CD14-positive monocyte (primary cell): ENCODE measurements around the gene MCCC1. TPM values are rescaled to one million over a fixed set of nuclear protein-coding genes. Genes with fewer than 3 reads are reported as not detected.

Experiments used
- DNase-seq, 3 donors: peaks; one replicate each; pipeline ENCODE4 v3.0.0-alpha.2; 2011 to 2022
- H2AFZ ChIP-seq: 2 replicates; pipeline ENCODE4 v1.6.0; 2012; ENCODE audit warnings: mild to moderate bottlenecking, low read depth, low read length, inconsistent platforms; ENCODE audit not compliant: insufficient read depth, poor library complexity, severe bottlenecking
- H3K27ac ChIP-seq, 2 donors: 1 replicate in 1 of 2; 2 replicates in 1 of 2; pipeline ENCODE4 v1.5.1; 2012 to 2013; ENCODE audit warnings: low read length in 2 of 2, control low read depth in 1 of 2, inconsistent platforms in 1 of 2, low read depth in 1 of 2, mild to moderate bottlenecking in 1 of 2
- H3K27me3 ChIP-seq, 2 donors: one replicate each; pipeline versions ENCODE4 v1.6.0 to v1.6.1; 2011 to 2013; ENCODE audit warnings: low read length in 2 of 2; ENCODE audit not compliant: control insufficient read depth in 2 of 2, insufficient read depth in 2 of 2
- H3K36me3 ChIP-seq, 2 donors: replicated peaks in 1 of 2; 1 replicate in 1 of 2; 2 replicates in 1 of 2; pipeline versions ENCODE4 v1.5.1 to v1.6.1; 2012 to 2013; ENCODE audit warnings: low read length in 2 of 2, control low read depth in 1 of 2, inconsistent platforms in 1 of 2, mild to moderate bottlenecking in 1 of 2; ENCODE audit not compliant: insufficient read depth in 2 of 2, control insufficient read depth in 1 of 2
- H3K4me1 ChIP-seq, 2 donors: 1 replicate in 1 of 2; 2 replicates in 1 of 2; pipeline versions ENCODE4 v1.5.1 to v1.6.1; 2012 to 2013; ENCODE audit warnings: low read length in 2 of 2, control low read depth in 1 of 2, inconsistent platforms in 1 of 2, mild to moderate bottlenecking in 1 of 2, moderate library complexity in 1 of 2; ENCODE audit not compliant: insufficient read depth in 2 of 2, control insufficient read depth in 1 of 2
- H3K4me2 ChIP-seq: replicated peaks from 2 replicates; pipeline ENCODE3; 2012; ENCODE audit warnings: low read length, moderate library complexity, mild to moderate bottlenecking; ENCODE audit not compliant: poor library complexity, severe bottlenecking; ENCODE audit errors: extremely low read depth
- H3K4me3 ChIP-seq, 3 experiments: fragments of 200-600 bp in 1 of 3; sonication (generic) in 1 of 3; replicated peaks in 1 of 3; 1 replicate in 2 of 3; 2 replicates in 1 of 3; pipeline ENCODE4 v1.5.1; 2011 to 2013; ENCODE audit warnings: low read length in 3 of 3, mild to moderate bottlenecking in 3 of 3, control low read depth in 2 of 3, low read depth in 2 of 3, inconsistent platforms in 1 of 3, moderate library complexity in 1 of 3
- H3K79me2 ChIP-seq: 2 replicates; pipeline ENCODE4 v1.6.0; 2012; ENCODE audit warnings: mild to moderate bottlenecking, control low read depth, inconsistent platforms, low read length, moderate library complexity; ENCODE audit not compliant: insufficient read depth
- H3K9ac ChIP-seq: 2 replicates; pipeline ENCODE4 v1.6.0; 2017; ENCODE audit warnings: low read length, mild to moderate bottlenecking; ENCODE audit not compliant: insufficient read depth, poor library complexity, severe bottlenecking
- H3K9me3 ChIP-seq, 2 donors: replicated peaks in 1 of 2; 1 replicate in 1 of 2; 2 replicates in 1 of 2; pipeline versions ENCODE4 v1.5.1 to v1.6.1; 2012 to 2013; ENCODE audit warnings: low read length in 2 of 2, control low read depth in 1 of 2; ENCODE audit not compliant: control insufficient read depth in 1 of 2, insufficient read depth in 1 of 2
- H4K20me1 ChIP-seq: 2 replicates; pipeline ENCODE4 v1.6.0; 2012; ENCODE audit warnings: mild to moderate bottlenecking, low read length, control low read depth, moderate library complexity; ENCODE audit not compliant: insufficient read depth
- H3K27ac Mint-ChIP-seq, 7 donors: one replicate each; pipeline ENCODE4 v1.8.0; 2020; ENCODE audit warnings: mild to moderate bottlenecking in 7 of 7, mixed read lengths in 7 of 7, moderate library complexity in 6 of 7, inconsistent platforms in 2 of 7
- H3K27me3 Mint-ChIP-seq, 3 donors: one replicate each; pipeline ENCODE4 v1.8.0; 2021 to 2022; ENCODE audit warnings: low read depth in 3 of 3, mild to moderate bottlenecking in 3 of 3, mixed read lengths in 3 of 3, moderate library complexity in 3 of 3, inconsistent platforms in 1 of 3
- H3K36me3 Mint-ChIP-seq, 2 donors: one replicate each; pipeline ENCODE4 v1.8.0; 2020; ENCODE audit warnings: mixed read lengths in 2 of 2, inconsistent platforms in 1 of 2, mild to moderate bottlenecking in 1 of 2
- H3K4me1 Mint-ChIP-seq: one replicate; pipeline ENCODE4 v1.8.0; 2020; ENCODE audit warnings: mild to moderate bottlenecking, mixed read lengths
- H3K4me3 Mint-ChIP-seq, 2 donors: one replicate each; pipeline ENCODE4 v1.8.0; 2020; ENCODE audit warnings: mild to moderate bottlenecking in 2 of 2, mixed read lengths in 2 of 2, moderate library complexity in 1 of 2
- H3K9me3 Mint-ChIP-seq, 7 donors: one replicate each; pipeline ENCODE4 v1.8.0; 2020 to 2022; ENCODE audit warnings: mixed read lengths in 7 of 7, mild to moderate bottlenecking in 6 of 7, moderate library complexity in 6 of 7, inconsistent platforms in 2 of 7
- WGBS: methylation state at CpG from one replicate; pipeline ENCODE4 v1.1.5; 2013; ENCODE audit warnings: missing lambda C conversion rate; ENCODE audit not compliant: insufficient coverage; 5-methylcytosine and 5-hydroxymethylcytosine counted together
- intact Hi-C, 2 donors: fragments of 100-400 bp; cut with micrococcal nuclease; formaldehyde crosslinking; loops; one replicate each; pipeline versions ENCODE4 v1.15.0 to v1.15.1; 2023
- polyA plus RNA-seq, 3 donors: library from polyadenylated mRNA; depleted of rRNA in 1 of 3; unstranded in 2 of 3; stranded (reverse) in 1 of 3; fragments of 300-500 nt in 2 of 3; fragments of >200 nt in 1 of 3; fragmentation: Illumina TruSeq in 2 of 3; gene quantifications; 1 replicate in 2 of 3; 2 replicates in 1 of 3; pipeline ENCODE4 v1.2.3, GENCODE V29; 2012 to 2021
- TF ChIP-seq, protein P1 (sequence below): fragments of 200-600 bp; IDR thresholded peaks from one replicate; pipeline ENCODE4 v1.8.0; 2022; ENCODE audit warnings: antibody characterized with exemption, mild to moderate bottlenecking

The MCCC1 gene
- polyA plus RNA-seq, 3 donors: 13.9 to 18.4 (median 16.0) TPM

DNA sequence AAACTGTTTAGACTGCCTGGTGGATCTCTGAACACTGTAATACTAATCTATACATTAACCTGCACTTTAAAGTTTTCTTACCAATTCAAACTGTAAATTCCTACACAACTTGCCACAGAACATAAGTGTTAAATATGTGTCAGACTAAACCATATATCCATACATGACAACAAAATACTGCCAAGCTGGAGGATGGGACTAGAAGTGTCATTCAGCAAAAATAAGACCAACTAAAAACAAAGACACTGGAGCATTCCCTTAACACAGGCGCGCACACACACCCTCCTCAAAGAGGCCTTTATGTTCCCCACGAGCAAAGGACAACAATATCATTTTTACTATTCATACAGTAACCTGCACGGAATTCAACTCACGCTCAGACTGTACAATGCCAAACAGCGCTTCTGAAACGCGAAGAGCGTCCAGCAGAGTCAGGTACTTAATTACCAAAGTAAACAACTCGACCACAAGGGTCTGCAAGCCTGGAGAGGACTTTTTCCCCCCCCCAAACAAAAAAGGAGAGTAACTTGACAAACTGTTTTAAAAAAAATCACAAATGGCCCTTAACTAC is 120.1 kb downstream of the MCCC1 start:
- TF ChIP-seq, protein P1, sequence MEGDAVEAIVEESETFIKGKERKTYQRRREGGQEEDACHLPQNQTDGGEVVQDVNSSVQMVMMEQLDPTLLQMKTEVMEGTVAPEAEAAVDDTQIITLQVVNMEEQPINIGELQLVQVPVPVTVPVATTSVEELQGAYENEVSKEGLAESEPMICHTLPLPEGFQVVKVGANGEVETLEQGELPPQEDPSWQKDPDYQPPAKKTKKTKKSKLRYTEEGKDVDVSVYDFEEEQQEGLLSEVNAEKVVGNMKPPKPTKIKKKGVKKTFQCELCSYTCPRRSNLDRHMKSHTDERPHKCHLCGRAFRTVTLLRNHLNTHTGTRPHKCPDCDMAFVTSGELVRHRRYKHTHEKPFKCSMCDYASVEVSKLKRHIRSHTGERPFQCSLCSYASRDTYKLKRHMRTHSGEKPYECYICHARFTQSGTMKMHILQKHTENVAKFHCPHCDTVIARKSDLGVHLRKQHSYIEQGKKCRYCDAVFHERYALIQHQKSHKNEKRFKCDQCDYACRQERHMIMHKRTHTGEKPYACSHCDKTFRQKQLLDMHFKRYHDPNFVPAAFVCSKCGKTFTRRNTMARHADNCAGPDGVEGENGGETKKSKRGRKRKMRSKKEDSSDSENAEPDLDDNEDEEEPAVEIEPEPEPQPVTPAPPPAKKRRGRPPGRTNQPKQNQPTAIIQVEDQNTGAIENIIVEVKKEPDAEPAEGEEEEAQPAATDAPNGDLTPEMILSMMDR: no peak
- Mint-ChIP-seq H3K27me3 (no peaks in the 10 kb centered on the region), H3K27ac (peak overlapping the region; percentile 79 to 94 (median 89)), H3K4me3 (peak overlapping the region; percentile 95), H3K36me3 (peaks cover 0 to 2% of the 10 kb centered on the region in 2 donors), H3K9me3 (no peaks in the 10 kb centered on the region), H3K4me1 (peaks cover 36% of the 10 kb centered on the region)
- Histone ChIP-seq H3K4me1 (peaks cover 14 to 26% of the 10 kb centered on the region in 2 donors), H2AFZ (peak overlapping the region; percentile 88), H3K4me2 (peak overlapping the region; percentile 92), H3K9ac (peak overlapping the region; percentile 83), H3K79me2 (peaks cover 58% of the 10 kb centered on the region), H3K9me3 (no peaks in the 10 kb centered on the region), H3K4me3 (peak overlapping the region; percentile 91 to 99 (median 95)), H3K27ac (peak overlapping the region in 1 of 2 donors; percentile 86), H3K27me3 (no peaks in the 10 kb centered on the region), H4K20me1 (peaks cover 52% of the 10 kb centered on the region), H3K36me3 (no peaks in the 10 kb centered on the region)
- DNase-seq: no peak
- 11% methylated on average over 8 of the region's 10 CpGs for WGBS
- intact Hi-C loops: no loop called here

DNA sequence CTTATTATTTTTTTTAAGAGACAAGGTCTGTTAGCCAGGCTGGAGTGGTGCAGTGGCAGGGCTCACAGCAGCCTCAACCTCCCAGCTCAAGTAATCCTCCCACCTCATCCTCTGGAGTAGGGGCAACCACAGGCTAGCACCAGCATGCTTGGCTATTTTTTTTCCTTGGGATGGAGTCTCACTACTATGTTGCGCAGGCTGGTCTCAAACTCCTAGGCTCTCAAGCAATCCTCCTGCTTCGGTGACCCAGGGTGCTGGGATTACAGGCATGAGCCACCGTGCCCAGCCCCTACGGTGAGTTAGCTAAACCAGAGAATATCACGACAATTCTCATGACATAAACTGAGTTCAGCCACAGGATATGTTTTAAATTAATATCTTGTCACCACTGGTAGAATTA is 120.9 kb downstream of the MCCC1 start:
- peaks cover 14 to 26% of the 10 kb centered on the region in 2 donors for H3K4me1 ChIP-seq
- no peak overlapping the region for H2AFZ ChIP-seq
- H3K4me2 ChIP-seq: peak overlapping the region; percentile 29
- H3K27ac Mint-ChIP-seq: no peak overlapping the region
- TF ChIP-seq, protein P1: no peak
- DNase-seq: no peak
- peaks cover 36% of the 10 kb centered on the region for H3K4me1 Mint-ChIP-seq
- no peaks in the 10 kb centered on the region for H3K9me3 ChIP-seq
- WGBS: 100% methylated on average over 1 of the region's 5 CpGs
- H3K36me3 Mint-ChIP-seq: peaks cover 2 to 5% of the 10 kb centered on the region in 2 donors
- no peak overlapping the region for H3K27ac ChIP-seq
- no peaks in the 10 kb centered on the region for H3K9me3 Mint-ChIP-seq
- H4K20me1 ChIP-seq: peaks cover 60% of the 10 kb centered on the region
- peaks cover 66% of the 10 kb centered on the region for H3K79me2 ChIP-seq
- H3K4me3 Mint-ChIP-seq: no peak overlapping the region
- no peaks in the 10 kb centered on the region for H3K27me3 ChIP-seq
- H3K9ac ChIP-seq: no peak overlapping the region
- H3K4me3 ChIP-seq: no peak overlapping the region
- no peaks in the 10 kb centered on the region for H3K27me3 Mint-ChIP-seq
- intact Hi-C loops: no loop called here
- H3K36me3 ChIP-seq: no peaks in the 10 kb centered on the region
